ENCODE measurements around the gene TCP1.

TCP1 gene

GRCh38 chr6:159762681-159763293 is 26.6 kb downstream of the TCP1 start:
- Histone ChIP-seq H3K27me3 (ENCODE audit: insufficient read depth, low read length) (no peaks in the 10 kb centered on the region), H3K27ac (ENCODE audit: low read length) (peak overlapping the region; percentile 64), H3K9me3 (ENCODE audit: insufficient read depth, low read depth, low read length) (no peaks in the 10 kb centered on the region), H3K9ac (ENCODE audit: low read depth, low read length) (peak overlapping the region; percentile 90; the same call in 1 of the 2 replicates), H3K4me1 (ENCODE audit: insufficient read depth, low read length) (peaks cover 24% of the 10 kb centered on the region), H3K4me3 (ENCODE audit: low read length) (peak overlapping the region; percentile 93), H3K36me3 (ENCODE audit: insufficient read depth, low read depth, low read length) (peaks cover 67% of the 10 kb centered on the region)

GRCh38 chr6:159761873-159762680 is 27.3 kb downstream of the TCP1 start, which contains the start of gene ACAT2:
ACAT2 (plus strand) TSS chr6:159762045; CDS start chr6:159762088, 43 bp downstream.
- Histone ChIP-seq H3K36me3 (ENCODE audit: insufficient read depth, low read depth, low read length) (peaks cover 67% of the 10 kb centered on the region), H3K9ac (ENCODE audit: low read depth, low read length) (peak within 1 kb of the TSS; percentile 90), H3K4me3 (ENCODE audit: low read length) (peak within 1 kb of the TSS; percentile 93), H3K4me1 (ENCODE audit: insufficient read depth, low read length) (peaks cover 24% of the 10 kb centered on the region), H3K9me3 (ENCODE audit: insufficient read depth, low read depth, low read length) (no peaks in the 10 kb centered on the region), H3K27me3 (ENCODE audit: insufficient read depth, low read length) (no peaks in the 10 kb centered on the region), H3K27ac (ENCODE audit: low read length) (peak within 1 kb of the TSS; percentile 64)

- Histone ChIP-seq H3K9me3 (ENCODE audit: insufficient read depth, low read depth, low read length) (no peaks in the 10 kb centered on the region), H3K4me3 (ENCODE audit: low read length) (peak overlapping the region; percentile 76), H3K36me3 (ENCODE audit: insufficient read depth, low read depth, low read length) (peaks cover 67% of the 10 kb centered on the region), H3K27ac (ENCODE audit: low read length) (peak overlapping the region; percentile 27), H3K9ac (ENCODE audit: low read depth, low read length) (peak overlapping the region; percentile 86), H3K4me1 (ENCODE audit: insufficient read depth, low read length) (peaks cover 24% of the 10 kb centered on the region), H3K27me3 (ENCODE audit: insufficient read depth, low read length) (no peaks in the 10 kb centered on the region)
These were observed 28.1 kb downstream of the TCP1 start for GRCh38 chr6:159761129-159761872.

GRCh38 chr6:159760602-159761057 is 28.8 kb downstream of the TCP1 start:
- Histone ChIP-seq H3K36me3 (ENCODE audit: insufficient read depth, low read depth, low read length) (peaks cover 67% of the 10 kb centered on the region), H3K27me3 (ENCODE audit: insufficient read depth, low read length) (no peaks in the 10 kb centered on the region), H3K4me1 (ENCODE audit: insufficient read depth, low read length) (peaks cover 24% of the 10 kb centered on the region), H3K27ac (ENCODE audit: low read length) (peak overlapping the region; percentile 27), H3K9ac (ENCODE audit: low read depth, low read length) (peak overlapping the region; percentile 86; the same call in 1 of the 2 replicates), H3K4me3 (ENCODE audit: low read length) (peak overlapping the region; percentile 76), H3K9me3 (ENCODE audit: insufficient read depth, low read depth, low read length) (no peaks in the 10 kb centered on the region)

GRCh38 chr6:159759645-159760044 is 29.8 kb downstream of the TCP1 start:
- Histone ChIP-seq H3K27me3 (ENCODE audit: insufficient read depth, low read length) (no peaks in the 10 kb centered on the region), H3K36me3 (ENCODE audit: insufficient read depth, low read depth, low read length) (peaks cover 67% of the 10 kb centered on the region), H3K27ac (ENCODE audit: low read length) (no peak overlapping the region), H3K4me3 (ENCODE audit: low read length) (no peak overlapping the region), H3K9ac (ENCODE audit: low read depth, low read length) (peak overlapping the region; percentile 5; the same call in 1 of the 2 replicates), H3K4me1 (ENCODE audit: insufficient read depth, low read length) (peaks cover 24% of the 10 kb centered on the region), H3K9me3 (ENCODE audit: insufficient read depth, low read depth, low read length) (no peaks in the 10 kb centered on the region)

GRCh38 chr6:159758031-159759001 is 31.1 kb downstream of the TCP1 start:
- no peak overlapping the region for H3K9ac ChIP-seq (ENCODE audit: low read depth, low read length)
- no peaks in the 10 kb centered on the region for H3K9me3 ChIP-seq (ENCODE audit: insufficient read depth, low read depth, low read length)
- no peak overlapping the region for H3K27ac ChIP-seq (ENCODE audit: low read length)
- H3K4me3 ChIP-seq (ENCODE audit: low read length): no peak overlapping the region
- peaks cover 24% of the 10 kb centered on the region for H3K4me1 ChIP-seq (ENCODE audit: insufficient read depth, low read length)
- peaks cover 69% of the 10 kb centered on the region for H3K36me3 ChIP-seq (ENCODE audit: insufficient read depth, low read depth, low read length)
- H3K27me3 ChIP-seq (ENCODE audit: insufficient read depth, low read length): no peaks in the 10 kb centered on the region

GRCh38 chr6:159756508-159756907 is 32.9 kb downstream of the TCP1 start:
- Histone ChIP-seq H3K4me3 (ENCODE audit: low read length) (no peak overlapping the region), H3K4me1 (ENCODE audit: insufficient read depth, low read length) (peaks cover 19% of the 10 kb centered on the region), H3K36me3 (ENCODE audit: insufficient read depth, low read depth, low read length) (peaks cover 81% of the 10 kb centered on the region), H3K9me3 (ENCODE audit: insufficient read depth, low read depth, low read length) (no peaks in the 10 kb centered on the region), H3K27me3 (ENCODE audit: insufficient read depth, low read length) (no peaks in the 10 kb centered on the region), H3K27ac (ENCODE audit: low read length) (no peak overlapping the region), H3K9ac (ENCODE audit: low read depth, low read length) (no peak overlapping the region)

- Histone ChIP-seq H3K36me3 (ENCODE audit: insufficient read depth, low read depth, low read length) (peaks cover 93% of the 10 kb centered on the region), H3K27me3 (ENCODE audit: insufficient read depth, low read length) (no peaks in the 10 kb centered on the region), H3K4me1 (ENCODE audit: insufficient read depth, low read length) (peaks cover 14% of the 10 kb centered on the region), H3K4me3 (ENCODE audit: low read length) (no peak overlapping the region), H3K9me3 (ENCODE audit: insufficient read depth, low read depth, low read length) (no peaks in the 10 kb centered on the region), H3K9ac (ENCODE audit: low read depth, low read length) (no peak overlapping the region), H3K27ac (ENCODE audit: low read length) (no peak overlapping the region)
These were observed 34.2 kb downstream of the TCP1 start for GRCh38 chr6:159754959-159755914.

- peaks cover 97% of the 10 kb centered on the region for H3K36me3 ChIP-seq (ENCODE audit: insufficient read depth, low read depth, low read length)
- no peak overlapping the region for H3K9ac ChIP-seq (ENCODE audit: low read depth, low read length)
- H3K9me3 ChIP-seq (ENCODE audit: insufficient read depth, low read depth, low read length): no peaks in the 10 kb centered on the region
- H3K27me3 ChIP-seq (ENCODE audit: insufficient read depth, low read length): no peaks in the 10 kb centered on the region
- H3K4me1 ChIP-seq (ENCODE audit: insufficient read depth, low read length): peaks cover 6% of the 10 kb centered on the region; the same call in 1 of the 2 replicates
- no peak overlapping the region for H3K27ac ChIP-seq (ENCODE audit: low read length)
- no peak overlapping the region for H3K4me3 ChIP-seq (ENCODE audit: low read length)
These were observed 35.0 kb downstream of the TCP1 start for GRCh38 chr6:159754401-159754800.

Data from iPS-20b (cell line).